ENCODE measurements around the gene DDA1. TPM values are rescaled to one million over a fixed set of nuclear protein-coding genes. Genes with fewer than 3 reads are reported as not detected.
A peak's percentile ranks its signal among the peaks of the same experiment; 100 is the strongest.

DDA1 gene
- total and polyA plus RNA-seq, 9 of the 15 experiments (the other 6 are each of a cell fraction or from before 2014, with no cell fraction given): 1.4 to 83.8 (median 33.8) TPM

DNA sequence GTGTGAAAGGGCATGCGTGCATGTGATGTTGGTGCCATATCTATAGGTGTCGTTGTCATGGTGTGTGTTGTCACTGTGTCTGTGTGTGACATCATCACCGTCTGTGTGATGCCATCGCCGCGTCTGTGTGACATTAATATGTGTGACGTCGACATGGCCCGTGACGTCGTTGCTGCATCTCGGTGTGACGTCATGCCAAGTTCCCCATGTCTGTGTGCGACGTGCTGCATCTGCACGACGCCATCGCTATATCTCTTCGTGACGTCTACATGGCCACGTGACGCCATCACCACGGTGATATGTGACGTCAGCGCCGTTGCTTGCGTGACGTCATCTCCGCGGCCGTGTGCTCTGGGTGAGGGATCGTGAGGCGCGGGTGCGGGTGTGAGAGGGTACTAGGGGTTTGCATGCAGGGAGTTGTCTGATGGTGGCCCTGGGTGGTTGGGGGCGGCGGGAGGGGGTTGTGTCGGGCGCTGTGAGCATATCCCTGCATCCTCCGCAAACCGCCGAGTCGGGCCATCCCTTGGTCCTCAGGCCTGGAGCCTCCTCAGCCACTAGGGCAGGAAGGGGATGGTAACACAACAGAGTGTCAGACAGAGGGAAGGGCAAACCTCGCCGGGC lies 42.6 kb downstream of the DDA1 start (continued):
- TF ChIP-seq ZNF318 (IDR thresholded peaks at IDR 0.05; ENCODE audit: borderline replicate concordance in 1 of 2, low read depth in 1 of 2) (peak in 1 of 2 experiments; percentile 57; a peak in 2 of 4 replicates), ATF2 (CRISPR knock-in tag; IDR thresholded peaks at IDR 0.05) (peak; percentile 99), TARDBP (IDR thresholded peaks at IDR 0.05) (peak; percentile 100), TCF7 (IDR thresholded peaks at IDR 0.05; ENCODE audit: borderline replicate concordance) (no peak), JUND (IDR thresholded peaks at IDR 0.05; ENCODE audit: borderline replicate concordance, low read depth, low read length) (peak; percentile 65), JUND (tag; IDR thresholded peaks at IDR 0.05; ENCODE audit: borderline replicate concordance, low read depth, low read length) (peak; percentile 73; the same call in 2 of the 3 replicates), NFIC (IDR thresholded peaks at IDR 0.05) (peak; percentile 33; the same call in 1 of the 2 replicates), RBFOX2 (IDR thresholded peaks at IDR 0.05; ENCODE audit: low read depth, low read length) (no peak), KDM4B (IDR thresholded peaks at IDR 0.05; ENCODE audit: borderline replicate concordance in 2 of 2, low read depth in 1 of 2) (no peak), JUN (IDR thresholded peaks at IDR 0.05; ENCODE audit: borderline replicate concordance, low read depth, low read length) (no peak), JUN (CRISPR knock-in tag; IDR thresholded peaks at IDR 0.05; ENCODE audit: borderline replicate concordance) (peak; percentile 95), ZNF174 (CRISPR knock-in tag; IDR thresholded peaks at IDR 0.05) (no peak), MEF2A (IDR thresholded peaks at IDR 0.05; ENCODE audit: control insufficient read depth, low read depth, low read length) (no peak), BRD9 (IDR thresholded peaks at IDR 0.05; ENCODE audit: low read depth, partially characterized antibody) (no peak), SMAD2 (IDR thresholded peaks at IDR 0.05; ENCODE audit: low read depth, low read length) (no peak)
- TF ChIP-seq, protein P1, sequence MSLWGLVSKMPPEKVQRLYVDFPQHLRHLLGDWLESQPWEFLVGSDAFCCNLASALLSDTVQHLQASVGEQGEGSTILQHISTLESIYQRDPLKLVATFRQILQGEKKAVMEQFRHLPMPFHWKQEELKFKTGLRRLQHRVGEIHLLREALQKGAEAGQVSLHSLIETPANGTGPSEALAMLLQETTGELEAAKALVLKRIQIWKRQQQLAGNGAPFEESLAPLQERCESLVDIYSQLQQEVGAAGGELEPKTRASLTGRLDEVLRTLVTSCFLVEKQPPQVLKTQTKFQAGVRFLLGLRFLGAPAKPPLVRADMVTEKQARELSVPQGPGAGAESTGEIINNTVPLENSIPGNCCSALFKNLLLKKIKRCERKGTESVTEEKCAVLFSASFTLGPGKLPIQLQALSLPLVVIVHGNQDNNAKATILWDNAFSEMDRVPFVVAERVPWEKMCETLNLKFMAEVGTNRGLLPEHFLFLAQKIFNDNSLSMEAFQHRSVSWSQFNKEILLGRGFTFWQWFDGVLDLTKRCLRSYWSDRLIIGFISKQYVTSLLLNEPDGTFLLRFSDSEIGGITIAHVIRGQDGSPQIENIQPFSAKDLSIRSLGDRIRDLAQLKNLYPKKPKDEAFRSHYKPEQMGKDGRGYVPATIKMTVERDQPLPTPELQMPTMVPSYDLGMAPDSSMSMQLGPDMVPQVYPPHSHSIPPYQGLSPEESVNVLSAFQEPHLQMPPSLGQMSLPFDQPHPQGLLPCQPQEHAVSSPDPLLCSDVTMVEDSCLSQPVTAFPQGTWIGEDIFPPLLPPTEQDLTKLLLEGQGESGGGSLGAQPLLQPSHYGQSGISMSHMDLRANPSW (CRISPR knock-in tag; IDR thresholded peaks at IDR 0.05): 0 out of 2 replicates have a peak, but pooled peaks have one; percentile 47

All from K562 (cell line).